Transverse colon (tissue), 4 donors: Measurements from ENCODE around the gene GOLGA3. TPM values are rescaled to one million over a fixed set of nuclear protein-coding genes. Genes with fewer than 3 reads are reported as not detected.
"Not testable (repeated sequence)": the region's sequence is repeated elsewhere in the genome, so short reads cannot be mapped to it uniquely, and the experiment has no call there.

Source experiments
- DNase-seq: peaks from one replicate; pipeline ENCODE4 v3.0.0-alpha.2; 2019
- H3K27ac ChIP-seq, 4 donors: fragments of 200-600 bp; sonication (generic); 2 replicates each; pipeline ENCODE4 v1.5.1; 2016 to 2018; ENCODE audit warnings: inconsistent platforms in 4 of 4
- H3K27me3 ChIP-seq: fragments of 200-600 bp; sonication (generic); 2 replicates; pipeline ENCODE4 v1.5.1; 2017; ENCODE audit warnings: inconsistent platforms
- H3K36me3 ChIP-seq, 4 donors: fragments of 200-600 bp; sonication (generic); 2 replicates each; pipeline ENCODE4 v1.5.1; 2017 to 2019; ENCODE audit warnings: inconsistent platforms in 4 of 4
- H3K4me1 ChIP-seq, 4 donors: fragments of 200-600 bp; sonication (generic); 2 replicates each; pipeline ENCODE4 v1.5.1; 2017 to 2020; ENCODE audit warnings: inconsistent platforms in 4 of 4
- H3K4me3 ChIP-seq, 4 donors: fragments of 200-600 bp; sonication (generic); 1 replicate in 1 of 4; 2 replicates in 3 of 4; pipeline versions ENCODE4 v1.5.1 to v1.6.1; 2017 to 2019; ENCODE audit warnings: inconsistent platforms in 4 of 4
- H3K9me3 ChIP-seq, 2 donors: fragments of 200-600 bp; sonication (generic); 2 replicates each; pipeline ENCODE4 v1.5.1; 2017 to 2019; ENCODE audit warnings: inconsistent platforms in 2 of 2
- CTCF ChIP-seq, 5 experiments: fragments of 200-600 bp in 3 of 5; fragments of 450-650 bp in 2 of 5; sonication (generic) in 3 of 5; IDR thresholded peaks; 1 replicate in 2 of 5; 2 replicates in 3 of 5; pipeline ENCODE4 v1.5.1; 2016 to 2017; ENCODE audit warnings: antibody characterized with exemption in 5 of 5, inconsistent platforms in 3 of 5, mild to moderate bottlenecking in 2 of 5, moderate library complexity in 1 of 5
- EP300 ChIP-seq: sonication (generic); formaldehyde crosslinking; IDR thresholded peaks from one replicate; pipeline ENCODE4 v1.6.1; 2017; ENCODE audit warnings: antibody characterized with exemption, low read depth
- POLR2A ChIP-seq: fragments of 450-650 bp; IDR thresholded peaks from one replicate; pipeline ENCODE4 v1.6.1; 2016; ENCODE audit warnings: antibody characterized with exemption, mild to moderate bottlenecking, moderate library complexity
- POLR2AphosphoS5 ChIP-seq, 3 donors: sonication (generic); formaldehyde crosslinking; IDR thresholded peaks; one replicate each; pipeline ENCODE4 v1.6.1; 2016; ENCODE audit warnings: antibody characterized with exemption in 3 of 3
- WGBS, 2 donors: methylation state at CpG; one replicate each; pipeline ENCODE4 v1.1.5; 2018; ENCODE audit warnings: low coverage in 1 of 2; 5-methylcytosine and 5-hydroxymethylcytosine counted together
- in situ Hi-C, 4 donors: fragments of 200-750 bp; cut with MboI; loops; one replicate each; pipeline versions ENCODE4 v1.15.0 to v1.15.1; 2017; ENCODE audit warnings: low sequenced_read_pairs in 3 of 4, low pct_ligation_motif_present in 1 of 4, low pct_unique_long_range_greater_than_20kb in 1 of 4
- intact Hi-C: fragments of 100-400 bp; cut with DNase I; formaldehyde crosslinking; loops from one replicate; pipeline ENCODE4 v1.15.1; 2023; ENCODE audit warnings: low total_unique reads
- total RNA-seq, 4 donors: library from RNA; depleted of rRNA; stranded (reverse); fragments of >200 nt; gene quantifications; one replicate each; pipeline ENCODE4 v1.1.0, GENCODE V29; 2016

Gene GOLGA3
- total RNA-seq, 4 donors from 2014 or later, result 90.9 to 113 (median 99.9) TPM

- no peak overlapping the region for H3K4me3 ChIP-seq
- in situ Hi-C loops, result no loop called here
- no peak overlapping the region for H3K27ac ChIP-seq
- H3K36me3 ChIP-seq, result peaks cover 0 to 70% (median 41%) of the 10 kb centered on the region in 4 donors
- WGBS, 2 donors, result 93 to 95% methylated on average over 11 to 14 of the region's 14 CpGs
- H3K4me1 ChIP-seq, result no peaks in the 10 kb centered on the region
- no peaks in the 10 kb centered on the region for H3K9me3 ChIP-seq
- no peak for TF ChIP-seq POLR2A
- intact Hi-C loops, result no loop called here
- DNase-seq, result no peak
- no peaks in the 10 kb centered on the region for H3K27me3 ChIP-seq
Observed at GRCh38 chr12:132795847-132796246, 32.8 kb downstream of the GOLGA3 start.

GRCh38 chr12:132791940-132792339, 36.7 kb downstream of the GOLGA3 start:
- in situ Hi-C loops, H3K27me3 ChIP-seq, H3K9me3 ChIP-seq, DNase-seq, H3K4me3 ChIP-seq, H3K4me1 ChIP-seq, intact Hi-C loops, H3K27ac ChIP-seq: not testable (repeated sequence)
- 100% methylated on average over 2 of the region's 2 CpGs; no CpG with 5 or more reads in 1 of the 2 donors for WGBS, 2 donors
- H3K36me3 ChIP-seq, result peaks cover 0 to 46% (median 24%) of the 10 kb centered on the region in 4 donors

GRCh38 chr12:132789099-132789471, 39.6 kb downstream of the GOLGA3 start:
- peaks cover 0 to 41% (median 16%) of the 10 kb centered on the region in 4 donors for H3K36me3 ChIP-seq
- no peak overlapping the region for H3K27ac ChIP-seq
- intact Hi-C loops (no loop called here), in situ Hi-C loops (no loop called here)
- H3K4me1 ChIP-seq, result no peaks in the 10 kb centered on the region
- TF ChIP-seq CTCF (IDR thresholded peaks at IDR 0.05) (no peak), POLR2AphosphoS5 (IDR thresholded peaks at IDR 0.05) (no peak)
- DNase-seq, result no peak
- 95 to 100% methylated on average over 7 to 21 of the region's 21 CpGs for WGBS, 2 donors
- no peaks in the 10 kb centered on the region for H3K27me3 ChIP-seq
- no peaks in the 10 kb centered on the region for H3K9me3 ChIP-seq
- H3K4me3 ChIP-seq, result no peak overlapping the region

GRCh38 chr12:132788375-132789098, 40.1 kb downstream of the GOLGA3 start:
- no peak overlapping the region for H3K4me3 ChIP-seq
- 96% methylated on average over 29 of the region's 29 CpGs; no CpG with 5 or more reads in 1 of the 2 donors for WGBS, 2 donors
- H3K27ac ChIP-seq, result no peak overlapping the region
- no peaks in the 10 kb centered on the region for H3K27me3 ChIP-seq
- H3K9me3 ChIP-seq, result no peaks in the 10 kb centered on the region
- TF ChIP-seq EP300, result no peak
- no peak for TF ChIP-seq POLR2AphosphoS5 (IDR thresholded peaks at IDR 0.05)
- TF ChIP-seq CTCF (IDR thresholded peaks at IDR 0.05), result no peak
- TF ChIP-seq POLR2A, result no peak
- no peak for DNase-seq
- peaks cover 0 to 44% (median 16%) of the 10 kb centered on the region in 4 donors for H3K36me3 ChIP-seq
- intact Hi-C loops, result no loop called here
- in situ Hi-C loops, result no loop called here
- no peaks in the 10 kb centered on the region for H3K4me1 ChIP-seq

GRCh38 chr12:132787877-132788276, 40.8 kb downstream of the GOLGA3 start:
- WGBS, 2 donors, result 99% methylated on average over 14 of the region's 15 CpGs; no CpG with 5 or more reads in 1 of the 2 donors

More at GRCh38 chr12:132787877-132788276, 40.8 kb downstream of the GOLGA3 start:
- DNase-seq, result no peak
- Histone ChIP-seq H3K4me3 (no peak overlapping the region), H3K9me3 (no peaks in the 10 kb centered on the region), H3K36me3 (peaks cover 0 to 51% (median 20%) of the 10 kb centered on the region in 4 donors), H3K27ac (no peak overlapping the region), H3K4me1 (no peaks in the 10 kb centered on the region), H3K27me3 (no peaks in the 10 kb centered on the region)
- no peak for TF ChIP-seq EP300
- TF ChIP-seq CTCF (IDR thresholded peaks at IDR 0.05), result no peak
- TF ChIP-seq POLR2A, result no peak
- no peak for TF ChIP-seq POLR2AphosphoS5 (IDR thresholded peaks at IDR 0.05)
- intact Hi-C loops (no loop called here), in situ Hi-C loops (no loop called here)
